Measurements from ENCODE around the gene MCC.

The MCC gene

DNA sequence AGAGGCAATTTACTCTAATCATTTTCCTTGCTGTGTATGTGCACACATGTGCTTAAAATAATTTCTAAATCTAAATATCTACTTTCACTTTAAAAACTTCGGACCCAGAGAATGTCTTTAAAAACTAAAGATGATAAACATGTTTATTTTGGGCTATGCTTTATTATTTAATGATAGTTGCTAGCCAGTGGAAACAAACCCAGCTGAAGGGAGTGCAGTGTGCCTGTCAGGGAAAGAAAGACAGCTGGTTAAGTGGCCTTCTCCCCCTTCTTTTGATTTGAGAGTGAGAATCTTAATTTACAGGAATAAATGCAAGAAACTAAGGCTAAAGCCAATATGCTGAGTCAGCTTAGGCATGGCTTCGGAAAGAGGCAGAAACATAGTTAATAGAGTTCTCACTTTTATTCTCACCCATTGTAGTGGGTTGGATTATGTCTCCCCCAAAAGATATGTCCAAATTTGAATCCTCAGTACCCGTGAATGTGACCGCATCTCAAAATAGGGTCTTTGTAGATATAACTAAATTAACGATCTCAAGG, 400.2 kb downstream of the MCC start:
- POLR2A ChIA-PET (ENCODE audit: low non-redundant PET): no interaction called here
- no peak overlapping the region for H3K27ac ChIP-seq
- CTCF ChIA-PET: interaction anchor here (0.7 kb wide), 1 partner anchor 9 kb away, joined by 3 read pairs; no protein-coding TSS in a partner anchor
- TF ChIP-seq, protein P1, sequence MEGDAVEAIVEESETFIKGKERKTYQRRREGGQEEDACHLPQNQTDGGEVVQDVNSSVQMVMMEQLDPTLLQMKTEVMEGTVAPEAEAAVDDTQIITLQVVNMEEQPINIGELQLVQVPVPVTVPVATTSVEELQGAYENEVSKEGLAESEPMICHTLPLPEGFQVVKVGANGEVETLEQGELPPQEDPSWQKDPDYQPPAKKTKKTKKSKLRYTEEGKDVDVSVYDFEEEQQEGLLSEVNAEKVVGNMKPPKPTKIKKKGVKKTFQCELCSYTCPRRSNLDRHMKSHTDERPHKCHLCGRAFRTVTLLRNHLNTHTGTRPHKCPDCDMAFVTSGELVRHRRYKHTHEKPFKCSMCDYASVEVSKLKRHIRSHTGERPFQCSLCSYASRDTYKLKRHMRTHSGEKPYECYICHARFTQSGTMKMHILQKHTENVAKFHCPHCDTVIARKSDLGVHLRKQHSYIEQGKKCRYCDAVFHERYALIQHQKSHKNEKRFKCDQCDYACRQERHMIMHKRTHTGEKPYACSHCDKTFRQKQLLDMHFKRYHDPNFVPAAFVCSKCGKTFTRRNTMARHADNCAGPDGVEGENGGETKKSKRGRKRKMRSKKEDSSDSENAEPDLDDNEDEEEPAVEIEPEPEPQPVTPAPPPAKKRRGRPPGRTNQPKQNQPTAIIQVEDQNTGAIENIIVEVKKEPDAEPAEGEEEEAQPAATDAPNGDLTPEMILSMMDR (conservative IDR thresholded peaks at IDR 0.05; ENCODE audit: low read depth): no peak
- no peak for DNase-seq (ENCODE audit: low spot score)

DNA sequence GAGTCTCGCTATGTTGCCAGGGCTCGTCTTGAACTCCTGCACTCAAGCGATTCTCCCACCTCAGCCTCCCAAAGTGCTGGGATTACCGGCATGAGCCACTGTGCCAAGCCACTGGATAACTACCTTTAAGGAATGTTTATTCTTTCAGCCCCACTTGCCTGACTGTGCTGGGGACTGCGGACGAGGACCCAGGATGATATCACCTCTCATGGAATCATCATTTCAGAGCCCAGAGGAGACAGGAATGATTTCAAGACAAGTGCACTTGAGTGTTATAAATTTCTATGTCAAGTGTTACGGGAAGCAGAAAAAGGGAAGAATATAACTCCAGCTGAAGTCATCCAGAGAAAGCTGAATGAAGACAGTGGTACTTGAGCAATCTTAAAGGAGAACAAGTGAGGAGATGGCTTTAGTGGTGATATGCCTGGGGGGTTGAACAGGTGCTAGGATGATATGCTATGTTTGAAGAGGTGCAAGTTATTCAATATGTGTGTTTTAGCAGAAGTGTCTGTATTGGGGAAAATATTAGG, 402.3 kb downstream of the MCC start:
- H3K27ac ChIP-seq: no peak overlapping the region
- TF ChIP-seq, protein P1 (conservative IDR thresholded peaks at IDR 0.05; ENCODE audit: low read depth): no peak
- DNase-seq (ENCODE audit: low spot score): no peak
- ChIA-PET CTCF (interaction anchor here (0.6 kb wide), 1 partner anchor 15 kb away, joined by 3 read pairs; no protein-coding TSS in a partner anchor), POLR2A (ENCODE audit: low non-redundant PET) (no interaction called here)

DNA sequence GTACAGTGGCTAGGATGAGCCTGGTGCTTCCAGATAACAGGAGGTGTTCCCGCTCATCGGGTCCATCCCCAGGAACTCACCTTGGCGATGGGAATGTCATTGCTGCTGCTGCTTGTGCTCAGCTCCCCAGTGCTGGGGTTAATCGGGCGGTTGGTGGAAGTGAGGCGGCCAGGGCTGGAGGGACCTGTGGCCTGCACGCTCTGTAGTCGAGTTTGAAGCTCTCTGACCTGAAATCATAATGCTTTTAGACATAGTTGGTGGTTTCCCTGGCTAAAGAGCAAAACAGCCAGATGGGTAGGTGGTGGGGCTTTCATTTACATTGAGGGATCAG, 403.2 kb downstream of the MCC start:
- POLR2A ChIA-PET (ENCODE audit: low non-redundant PET): no interaction called here
- H3K27ac ChIP-seq: no peak overlapping the region
- TF ChIP-seq, protein P1 (conservative IDR thresholded peaks at IDR 0.05; ENCODE audit: low read depth): no peak
- DNase-seq (ENCODE audit: low spot score): no peak
- CTCF ChIA-PET: interaction anchor here (1.0 kb wide), 1 partner anchor 74 kb away, joined by 3 read pairs; no protein-coding TSS in a partner anchor

DNA sequence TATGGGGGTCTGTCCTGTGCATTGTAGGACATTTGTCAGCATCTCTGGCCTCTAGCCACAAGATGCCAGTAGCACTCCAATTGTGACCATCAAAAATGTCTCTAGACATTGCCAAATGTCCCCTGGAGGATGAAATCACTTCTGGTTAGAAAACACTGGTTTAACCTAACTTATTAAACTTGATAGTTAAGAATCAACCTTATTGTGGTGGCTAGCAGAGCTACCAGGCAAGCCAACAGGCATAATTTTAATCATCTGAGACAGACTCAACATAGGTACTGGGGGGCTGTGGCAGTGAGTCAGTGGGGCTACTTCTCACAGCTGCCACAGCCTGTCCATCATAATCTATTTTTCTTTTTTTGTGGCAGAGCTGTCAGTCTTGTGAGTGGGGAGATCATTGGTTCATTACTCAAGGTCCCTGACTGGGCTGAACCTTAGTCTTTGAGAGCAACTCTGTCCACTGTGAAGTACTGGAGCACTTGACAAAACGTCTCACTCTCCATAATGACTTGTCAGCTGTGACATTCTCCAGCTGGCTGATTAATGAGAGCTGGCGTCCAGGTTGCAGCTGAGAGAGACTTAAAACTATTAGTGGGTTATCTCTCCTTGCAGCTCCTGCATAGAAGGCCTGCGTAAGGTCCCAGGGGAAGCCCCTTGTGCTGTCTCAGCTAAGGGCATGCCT, 403.7 kb downstream of the MCC start:
- TF ChIP-seq, protein P1 (conservative IDR thresholded peaks at IDR 0.05; ENCODE audit: low read depth): no peak
- CTCF ChIA-PET: interaction anchor here (1.0 to 1.3 kb wide), 3 partner anchors 9 to 74 kb away, joined by 3 read pairs; no protein-coding TSS in a partner anchor
- no peak for DNase-seq (ENCODE audit: low spot score)
- H3K27ac ChIP-seq: no peak overlapping the region
- POLR2A ChIA-PET (ENCODE audit: low non-redundant PET): no interaction called here

DNA sequence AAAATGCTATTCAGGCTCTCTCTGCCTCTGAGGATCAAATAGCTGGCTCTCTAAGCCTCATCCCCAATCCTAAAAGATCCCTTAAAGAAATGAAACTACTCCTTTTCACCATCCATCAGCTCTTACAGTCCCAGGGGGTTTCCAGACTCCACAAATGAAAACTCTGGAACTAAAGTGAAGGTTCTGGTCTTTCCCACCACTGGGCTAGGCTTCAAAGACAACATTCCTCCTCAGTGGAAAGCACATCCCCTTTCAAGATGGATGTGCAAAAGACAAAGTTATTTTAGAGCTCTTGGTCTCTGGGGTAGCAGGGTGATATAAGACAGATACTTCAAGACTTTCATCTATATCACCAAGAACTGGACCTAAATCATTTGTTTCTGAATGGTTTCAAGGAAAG, 404.8 kb downstream of the MCC start:
- no peak for DNase-seq (ENCODE audit: low spot score)
- TF ChIP-seq, protein P1 (conservative IDR thresholded peaks at IDR 0.05; ENCODE audit: low read depth): no peak
- H3K27ac ChIP-seq: no peak overlapping the region
- ChIA-PET CTCF (interaction anchor here (1.0 to 1.3 kb wide), 2 partner anchors 8 to 10 kb away, joined by 3 read pairs; no protein-coding TSS in a partner anchor), POLR2A (ENCODE audit: low non-redundant PET) (no interaction called here)

DNA sequence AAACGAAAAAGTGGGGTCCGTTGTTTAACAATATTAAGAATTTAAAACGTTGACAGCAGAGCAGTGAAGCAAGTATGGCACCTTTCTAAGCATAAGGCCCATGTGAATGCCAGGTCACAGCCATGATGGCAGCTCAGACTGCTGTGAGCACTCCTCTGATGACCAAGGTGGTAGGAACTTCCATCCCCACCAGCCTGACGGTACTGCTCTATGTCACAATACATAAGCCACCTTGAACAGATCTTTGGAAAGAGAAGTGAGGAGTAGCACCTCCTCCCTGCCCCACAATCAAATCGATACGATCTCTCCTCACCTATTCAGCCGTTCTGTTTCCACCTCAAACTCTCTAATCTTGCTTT, 405.7 kb downstream of the MCC start:
- TF ChIP-seq, protein P1 (conservative IDR thresholded peaks at IDR 0.05; ENCODE audit: low read depth): no peak
- ChIA-PET POLR2A (ENCODE audit: low non-redundant PET) (no interaction called here), CTCF (interaction anchor here (0.6 kb wide), 1 partner anchor 233 kb away, joined by 3 read pairs; no protein-coding TSS in a partner anchor)
- no peak for DNase-seq (ENCODE audit: low spot score)
- peak overlapping the region; percentile 22 for H3K27ac ChIP-seq
